Muscle of arm (tissue), 12 donors: Measurements from ENCODE around the gene AZU1. TPM values are rescaled to one million over a fixed set of nuclear protein-coding genes. Genes with fewer than 3 reads are reported as not detected.
"Not testable (repeated sequence)": the region's sequence is repeated elsewhere in the genome, so short reads cannot be mapped to it uniquely, and the experiment has no call there.

Experiments
- DNase-seq: peaks from one replicate; pipeline ENCODE4 v3.0.0-alpha.2; 2013
- polyA plus RNA-seq, 12 donors: library from polyadenylated mRNA; unstranded; fragments of 120-200 nt; gene quantifications; one replicate each; pipeline ENCODE4 v1.2.1, GENCODE V29; 2013; ENCODE audit not compliant: insufficient read length in 12 of 12

The AZU1 gene
- polyA plus RNA-seq, 12 donors, result 0.42 to 8.7 (median 0.90) TPM; not detected in 2

DNA sequence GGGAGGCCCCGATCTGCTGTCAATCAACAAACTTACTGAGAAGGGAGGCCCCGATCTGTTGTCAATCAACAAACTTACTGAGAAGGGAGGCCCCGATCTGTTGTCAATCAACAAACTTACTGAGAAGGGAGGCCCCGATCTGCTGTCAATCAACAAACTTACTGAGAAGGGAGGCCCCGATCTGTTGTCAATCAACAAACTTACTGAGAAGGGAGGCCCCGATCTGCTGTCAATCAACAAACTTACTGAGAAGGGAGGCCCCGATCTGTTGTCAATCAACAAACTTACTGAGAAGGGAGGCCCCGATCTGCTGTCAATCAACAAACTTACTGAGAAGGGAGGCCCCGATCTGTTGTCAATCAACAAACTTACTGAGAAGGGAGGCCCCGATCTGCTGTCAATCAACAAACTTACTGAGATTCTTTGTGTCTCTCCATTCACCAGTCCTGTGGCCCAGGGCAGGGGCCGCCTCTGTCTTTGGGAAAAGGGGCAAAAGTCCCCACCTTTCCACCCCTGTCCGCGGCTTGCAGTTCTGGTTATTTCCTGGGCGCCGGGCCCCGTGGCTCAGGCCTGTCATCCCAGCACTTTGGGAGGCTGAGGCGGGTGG, 26.1 kb downstream of the AZU1 start:
- DNase-seq, result not testable (repeated sequence)

DNA sequence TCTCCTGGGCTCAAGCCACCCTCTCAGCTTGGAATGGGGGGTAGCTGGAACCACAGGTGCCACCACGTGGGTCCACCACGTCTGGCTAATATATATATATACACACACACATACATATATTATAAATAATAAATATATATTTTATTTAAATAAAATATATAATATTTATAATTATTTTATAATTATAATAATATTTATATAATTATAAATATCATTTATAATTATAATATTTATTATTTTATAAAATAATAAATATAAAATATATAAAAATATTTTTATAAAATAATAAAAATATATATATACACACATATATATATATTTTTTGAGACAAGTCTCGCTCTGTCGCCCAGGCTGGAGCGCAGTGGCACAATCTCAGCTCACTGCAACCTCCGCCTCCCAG, 26.9 kb downstream of the AZU1 start:
- no peak for DNase-seq

DNA sequence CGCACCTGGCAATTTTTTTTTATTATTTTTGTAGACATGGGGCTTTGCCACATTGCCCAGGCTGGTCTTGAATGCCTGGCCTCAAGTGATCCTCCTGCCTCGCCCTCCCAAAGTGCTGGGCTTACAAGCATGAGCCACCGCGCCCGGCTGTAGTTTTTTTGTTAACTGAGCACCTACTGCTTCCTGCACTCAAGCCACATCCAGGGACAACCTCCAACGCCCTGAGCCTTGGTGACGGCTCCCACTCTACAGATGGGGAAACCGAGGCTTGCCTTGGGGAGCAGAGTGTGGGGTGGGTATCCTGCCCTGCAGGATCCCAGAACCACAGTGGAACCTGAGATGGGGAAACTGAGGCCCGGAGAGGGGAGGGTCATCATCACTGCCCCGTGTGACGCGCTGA, 27.5 kb downstream of the AZU1 start:
- DNase-seq, result no peak

DNA sequence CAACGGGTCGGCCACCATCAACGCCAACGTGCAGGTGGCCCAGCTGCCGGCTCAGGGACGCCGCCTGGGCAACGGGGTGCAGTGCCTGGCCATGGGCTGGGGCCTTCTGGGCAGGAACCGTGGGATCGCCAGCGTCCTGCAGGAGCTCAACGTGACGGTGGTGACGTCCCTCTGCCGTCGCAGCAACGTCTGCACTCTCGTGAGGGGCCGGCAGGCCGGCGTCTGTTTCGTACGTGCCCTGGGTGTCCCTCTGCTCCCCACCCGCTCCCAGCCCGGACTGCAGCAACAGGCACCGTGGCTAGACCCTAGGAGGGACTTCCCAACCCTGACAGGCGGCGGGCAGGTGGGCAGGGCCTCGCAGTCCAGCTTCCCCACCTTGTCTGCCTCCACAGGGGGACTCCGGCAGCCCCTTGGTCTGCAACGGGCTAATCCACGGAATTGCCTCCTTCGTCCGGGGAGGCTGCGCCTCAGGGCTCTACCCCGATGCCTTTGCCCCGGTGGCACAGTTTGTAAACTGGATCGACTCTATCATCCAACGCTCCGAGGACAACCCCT, 28.0 kb downstream of the AZU1 start:
- no peak for DNase-seq

DNA sequence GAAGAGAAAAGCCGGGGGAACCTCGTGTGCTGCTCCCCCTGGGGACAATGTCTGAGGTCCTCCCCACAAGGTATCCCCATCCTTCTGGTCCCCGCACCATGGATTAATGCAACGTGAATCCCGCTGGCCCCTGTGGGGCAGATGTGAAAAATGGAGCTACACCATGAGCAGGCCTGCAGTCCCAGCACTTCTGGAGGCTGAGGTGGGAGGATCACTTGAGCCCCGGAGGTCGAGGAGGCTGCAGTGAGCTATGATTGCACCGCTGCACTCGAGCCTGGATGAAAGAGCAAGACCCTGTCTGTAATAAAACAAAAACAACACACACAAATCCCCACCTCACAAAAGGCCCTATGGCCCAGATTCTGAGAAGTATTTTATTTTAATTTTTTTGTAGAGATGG, 30.6 kb downstream of the AZU1 start:
- DNase-seq, result no peak

DNA sequence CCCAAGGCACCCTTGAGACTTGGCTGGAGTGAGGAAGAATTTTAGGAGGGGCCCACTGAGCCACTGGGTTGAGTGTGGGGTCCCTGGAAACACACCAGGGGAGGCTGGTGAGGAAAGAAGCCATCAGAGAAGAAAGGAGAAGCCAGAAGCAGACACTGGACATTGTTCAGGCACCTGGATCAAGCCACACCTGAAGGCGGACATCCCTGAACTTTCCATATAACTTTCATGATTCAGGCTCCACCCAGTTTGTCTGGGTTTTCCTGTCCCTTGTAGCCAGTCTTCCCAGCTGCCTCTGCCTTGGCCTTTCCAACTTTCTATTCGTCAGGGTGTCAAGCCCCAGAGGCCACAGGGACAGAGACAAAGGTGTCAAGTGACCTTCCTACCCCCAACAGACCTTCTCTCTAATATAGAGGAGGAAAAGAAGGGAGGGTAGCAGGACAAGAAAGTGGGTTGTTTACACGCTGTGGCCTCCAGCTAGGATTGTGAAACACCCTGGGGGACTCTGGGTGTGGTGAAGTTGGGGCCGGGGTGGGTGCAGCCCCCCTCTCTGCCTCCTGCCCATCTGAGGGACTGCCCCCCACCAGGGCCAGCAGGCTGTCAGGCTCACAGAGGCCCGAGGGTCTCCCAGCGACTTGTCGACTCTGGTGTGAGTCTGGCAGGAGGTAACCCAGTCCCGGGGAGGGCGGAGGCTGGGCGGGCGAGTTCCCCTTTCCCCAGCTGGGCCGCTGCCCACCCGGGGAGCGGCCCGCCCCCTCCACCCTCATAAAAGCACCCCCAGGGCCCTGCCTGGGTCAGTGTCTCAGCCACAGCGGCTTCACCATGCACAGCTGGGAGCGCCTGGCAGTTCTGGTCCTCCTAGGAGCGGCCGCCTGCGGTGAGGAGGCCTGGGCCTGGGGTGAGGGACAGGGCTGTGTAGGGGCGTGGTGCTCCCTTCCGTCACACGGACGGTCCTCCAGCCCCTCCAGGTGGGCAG, 31.5 kb downstream of the AZU1 start, which contains the start of gene CFD:
Gene CFD (plus strand): TSS at position 797 of the 976 bp plus-strand sequence. CDS start 26 bp downstream, at position 823.
- DNase-seq, result no peak

DNA sequence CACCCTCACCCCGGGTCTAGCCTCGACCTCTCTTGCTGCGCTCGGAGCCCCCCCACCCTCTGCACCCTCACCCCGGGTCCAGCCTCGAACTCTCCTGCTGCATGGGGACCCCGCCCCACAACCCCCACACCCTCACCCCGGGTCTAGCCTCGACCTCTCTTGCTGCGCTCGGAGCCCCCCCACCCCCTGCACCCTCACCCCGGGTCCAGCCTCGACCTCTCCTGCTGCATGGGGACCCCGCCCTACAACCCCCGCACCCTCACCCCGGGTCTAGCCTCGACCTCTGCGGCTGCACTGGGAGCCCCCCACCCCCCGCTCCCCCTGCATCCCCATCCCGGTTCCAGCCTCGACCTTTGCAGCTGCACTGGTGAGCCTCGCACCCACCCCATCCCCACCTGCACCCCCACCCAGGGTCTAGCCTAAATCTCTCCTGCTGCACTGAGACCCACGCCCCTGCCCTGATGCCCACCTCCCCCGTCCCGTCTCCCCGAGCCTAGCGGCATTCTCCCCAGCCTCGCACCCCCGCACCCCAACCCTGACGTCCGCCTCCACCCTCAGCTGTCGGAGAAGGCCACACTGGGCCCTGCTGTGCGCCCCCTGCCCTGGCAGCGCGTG, 33.6 kb downstream of the AZU1 start:
- DNase-seq, result no peak

DNA sequence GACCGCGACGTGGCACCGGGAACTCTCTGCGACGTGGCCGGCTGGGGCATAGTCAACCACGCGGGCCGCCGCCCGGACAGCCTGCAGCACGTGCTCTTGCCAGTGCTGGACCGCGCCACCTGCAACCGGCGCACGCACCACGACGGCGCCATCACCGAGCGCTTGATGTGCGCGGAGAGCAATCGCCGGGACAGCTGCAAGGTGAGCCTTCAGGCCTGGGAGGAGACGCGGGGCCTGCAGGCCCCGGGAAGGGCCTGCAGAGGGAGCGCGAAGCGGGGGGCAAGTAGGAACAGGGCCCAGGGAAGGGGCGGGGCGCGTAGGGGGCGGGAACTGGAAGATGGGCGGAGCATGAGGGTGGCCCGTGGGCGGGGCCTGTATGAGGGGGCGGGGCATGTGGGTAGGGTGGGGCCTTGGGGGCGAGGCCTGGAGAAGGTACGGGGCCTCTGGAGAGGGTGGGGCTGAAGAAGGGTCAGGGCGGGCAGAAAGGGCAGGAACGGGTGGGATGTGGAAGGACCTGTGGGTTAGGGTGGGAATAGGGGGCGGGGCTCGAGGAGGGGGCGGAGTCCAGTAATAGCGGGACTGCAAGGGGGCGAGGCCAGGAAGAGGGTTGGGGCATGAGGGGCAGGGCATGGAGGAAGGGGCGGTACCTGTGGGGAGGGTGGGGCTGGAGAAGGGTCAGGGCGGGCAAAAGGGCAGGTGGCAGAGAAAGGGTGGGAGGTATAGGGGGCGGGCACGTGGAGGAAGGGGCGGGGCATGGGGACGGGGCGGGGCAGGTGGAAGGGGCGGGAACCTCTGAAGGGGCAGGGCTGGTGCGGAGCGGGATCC, 34.3 kb downstream of the AZU1 start:
- DNase-seq, result no peak

DNA sequence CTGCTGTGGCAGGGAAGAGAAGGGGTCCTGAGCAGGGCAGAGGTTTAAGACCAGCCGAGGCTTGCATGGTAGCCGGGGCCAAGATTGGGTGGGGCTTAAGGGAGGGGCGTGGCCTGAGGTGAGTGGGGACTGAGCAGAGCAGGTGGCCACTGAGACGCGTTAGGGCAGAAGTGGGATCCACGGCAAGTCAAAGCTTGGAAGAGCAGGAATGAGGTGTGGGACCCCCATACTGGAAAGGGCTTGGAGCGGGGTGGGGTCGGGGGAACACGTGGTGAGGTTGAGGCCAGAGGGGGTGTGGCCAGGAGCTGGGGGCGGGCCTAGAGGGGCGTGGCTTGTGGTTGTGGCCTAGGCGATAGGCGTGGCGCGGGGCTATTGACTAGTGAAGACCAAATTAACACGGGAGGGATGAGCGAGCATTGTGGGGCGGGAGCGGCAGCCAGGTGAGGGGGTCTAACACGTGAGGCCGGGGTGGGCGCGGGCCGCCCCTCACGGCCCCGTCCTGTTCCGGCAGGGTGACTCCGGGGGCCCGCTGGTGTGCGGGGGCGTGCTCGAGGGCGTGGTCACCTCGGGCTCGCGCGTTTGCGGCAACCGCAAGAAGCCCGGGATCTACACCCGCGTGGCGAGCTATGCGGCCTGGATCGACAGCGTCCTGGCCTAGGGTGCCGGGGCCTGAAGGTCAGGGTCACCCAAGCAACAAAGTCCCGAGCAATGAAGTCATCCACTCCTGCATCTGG, 35.1 kb downstream of the AZU1 start:
- DNase-seq, result no peak

DNA sequence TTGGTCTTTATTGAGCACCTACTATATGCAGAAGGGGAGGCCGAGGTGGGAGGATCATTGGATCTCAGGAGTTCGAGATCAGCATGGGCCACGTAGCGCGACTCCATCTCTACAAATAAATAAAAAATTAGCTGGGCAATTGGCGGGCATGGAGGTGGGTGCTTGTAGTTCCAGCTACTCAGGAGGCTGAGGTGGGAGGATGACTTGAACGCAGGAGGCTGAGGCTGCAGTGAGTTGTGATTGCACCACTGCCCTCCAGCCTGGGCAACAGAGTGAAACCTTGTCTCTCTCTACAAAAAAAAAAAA, 35.6 kb downstream of the AZU1 start:
- no peak for DNase-seq

DNA sequence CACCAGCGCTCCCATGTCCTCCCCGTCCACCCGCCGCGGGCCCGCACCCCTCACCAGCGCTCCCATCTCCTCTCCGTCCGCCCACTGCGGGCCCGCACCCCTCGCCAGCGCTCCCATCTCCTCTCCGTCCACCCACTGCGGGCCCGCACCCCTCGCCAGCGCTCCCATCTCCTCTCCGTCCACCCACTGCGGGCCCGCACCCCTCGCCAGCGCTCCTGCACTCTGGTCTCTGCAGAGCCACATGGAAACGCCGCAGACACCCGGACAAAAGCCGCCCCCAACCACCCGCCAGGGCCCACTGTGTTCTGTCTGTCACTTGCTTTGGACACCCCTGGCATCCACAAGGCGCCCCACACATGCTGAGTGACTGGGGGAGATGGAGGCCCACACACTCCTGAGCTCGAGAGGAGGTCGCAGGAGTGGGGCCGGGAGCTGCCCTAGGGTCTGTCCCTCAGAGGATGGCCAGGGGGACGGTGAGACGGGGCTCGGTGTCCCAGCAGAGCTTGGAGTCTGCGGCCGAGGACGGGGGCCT, 39.2 kb downstream of the AZU1 start:
- DNase-seq, result no peak

DNA sequence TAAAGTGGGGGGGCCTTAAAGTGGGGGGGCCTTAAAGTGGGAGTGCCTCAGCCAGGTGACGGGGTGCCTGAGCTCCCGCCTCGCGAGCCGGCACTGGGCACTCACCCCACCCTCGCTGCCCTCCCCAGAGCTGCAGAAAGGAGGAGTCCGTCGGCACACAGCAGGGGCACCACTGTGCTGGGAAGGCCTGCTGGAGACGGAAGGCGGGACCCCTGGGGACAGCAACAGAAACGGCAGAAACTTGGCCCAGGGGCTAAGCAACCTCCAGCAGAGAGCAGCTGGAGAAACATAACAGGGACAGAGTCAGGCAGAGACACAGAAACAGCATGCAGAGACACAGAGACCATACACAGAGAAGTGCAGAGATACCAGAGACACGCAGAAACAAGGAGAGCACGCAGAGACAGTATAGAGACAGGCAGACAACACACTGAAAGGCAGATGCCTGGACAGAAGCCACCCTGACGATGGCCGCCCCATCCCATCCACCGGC, 39.7 kb downstream of the AZU1 start:
- no peak for DNase-seq

DNA sequence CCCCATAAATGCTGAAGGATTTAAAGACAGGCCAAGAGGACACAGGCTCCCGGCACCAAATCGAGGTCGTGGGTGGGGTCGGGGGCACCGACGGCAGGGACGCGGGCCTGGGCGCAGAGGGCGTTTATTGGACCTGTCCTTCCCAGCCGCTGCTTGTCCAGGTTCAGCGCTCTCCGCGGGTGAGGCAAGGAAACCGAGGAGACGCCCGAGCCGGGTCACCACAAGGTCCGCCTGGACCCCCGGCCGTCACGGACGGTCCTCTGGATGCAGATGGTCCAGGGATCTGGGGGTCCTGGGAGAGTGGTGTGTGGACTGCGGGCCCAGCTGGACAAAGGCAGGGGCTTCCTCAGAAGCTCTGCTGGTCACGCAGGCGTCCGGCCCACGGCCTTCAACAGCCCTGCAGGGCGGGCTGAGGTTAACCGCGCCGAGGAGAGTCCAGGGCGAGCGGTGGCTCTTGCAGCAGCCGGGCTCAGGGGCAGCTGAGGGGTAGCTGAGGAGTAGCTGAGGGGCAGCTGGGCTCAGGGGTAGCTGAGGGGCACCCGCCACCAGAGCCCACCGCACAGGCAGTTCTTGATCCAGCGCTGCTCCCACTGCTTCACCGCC, 40.3 kb downstream of the AZU1 start:
- no peak for DNase-seq

DNA sequence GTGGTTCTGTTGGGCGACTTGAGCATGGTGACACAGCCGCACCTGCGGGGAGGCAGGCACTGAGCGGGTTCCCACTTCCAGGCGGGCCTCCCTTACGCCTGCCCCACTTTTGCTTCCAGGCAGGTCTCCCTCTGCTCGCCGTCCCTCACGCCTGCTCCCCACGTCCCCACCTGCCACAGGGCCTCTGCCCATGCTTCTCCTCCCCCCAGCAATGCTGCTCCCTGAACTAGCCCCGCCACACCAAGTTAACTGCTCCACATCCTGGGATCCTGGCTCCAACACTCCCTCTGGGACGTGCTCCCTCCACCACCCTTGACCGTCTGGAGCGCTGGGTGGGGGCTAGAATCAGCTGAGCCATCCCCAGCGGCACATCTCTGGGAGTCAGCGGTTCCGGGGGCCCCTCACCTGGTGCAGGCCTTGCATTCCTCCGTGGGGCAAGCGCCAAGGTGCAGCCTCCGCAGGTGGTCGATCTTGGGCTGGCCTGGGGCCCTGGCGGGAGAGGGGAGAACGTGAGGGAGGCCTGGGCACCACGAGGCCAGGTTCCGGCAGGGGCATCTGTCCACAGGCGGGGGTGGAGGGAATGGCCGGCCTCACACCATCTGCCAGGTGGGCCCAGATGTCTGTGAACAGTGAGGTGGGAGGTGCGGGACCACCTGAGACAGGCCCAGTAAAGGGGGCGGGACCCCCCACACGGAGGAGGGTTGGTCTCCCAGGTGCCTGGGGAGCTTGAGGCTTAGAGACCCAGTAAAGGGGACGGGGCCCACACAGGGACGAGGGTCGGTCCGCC, 41.0 kb downstream of the AZU1 start:
- no peak for DNase-seq

DNA sequence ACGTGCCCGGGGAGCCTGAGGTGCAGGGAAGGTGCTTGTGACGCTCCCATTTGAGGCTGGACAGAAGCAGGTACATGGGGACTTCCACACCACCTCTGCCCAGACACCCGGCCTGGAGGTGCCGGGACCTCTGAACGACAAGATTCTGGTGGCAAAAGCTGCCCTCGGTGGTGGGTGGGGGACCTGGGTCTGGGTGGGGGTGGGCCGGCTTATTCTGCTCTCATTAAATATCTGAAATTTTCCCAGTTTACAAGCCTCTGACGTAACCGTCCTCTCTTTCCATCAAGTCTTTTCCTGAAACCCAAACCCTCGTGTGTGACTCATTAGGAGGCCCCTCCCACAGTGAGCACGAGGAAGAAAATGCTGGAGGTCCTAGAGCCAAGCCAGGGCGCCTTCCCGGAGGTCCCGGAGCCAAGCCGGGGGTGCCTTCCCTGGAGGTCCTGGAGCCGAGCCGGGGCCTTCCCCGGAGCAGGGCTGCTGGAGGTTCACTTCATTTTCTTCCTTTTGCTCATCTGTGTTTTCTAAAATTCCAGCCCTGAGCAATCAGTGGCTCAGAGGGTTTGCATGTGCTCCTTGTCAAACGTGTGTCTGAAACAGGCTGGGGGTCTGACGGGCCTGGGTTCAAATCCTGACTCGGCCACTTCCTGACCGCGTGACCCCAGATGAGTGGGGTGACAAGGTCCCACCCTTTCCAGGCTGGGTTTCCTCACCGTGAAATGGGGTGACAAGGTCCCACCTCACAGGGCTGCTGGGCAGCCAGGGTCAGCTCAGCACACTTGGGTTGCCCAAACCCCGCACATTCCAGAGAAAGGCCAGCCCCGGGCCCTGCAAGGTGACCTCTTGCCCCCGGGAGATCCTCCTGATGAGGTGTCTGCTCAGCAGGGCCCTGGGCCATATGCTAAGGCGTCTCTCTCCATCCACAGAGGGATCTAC, 41.9 kb downstream of the AZU1 start:
- peak; percentile 53 for DNase-seq

DNA sequence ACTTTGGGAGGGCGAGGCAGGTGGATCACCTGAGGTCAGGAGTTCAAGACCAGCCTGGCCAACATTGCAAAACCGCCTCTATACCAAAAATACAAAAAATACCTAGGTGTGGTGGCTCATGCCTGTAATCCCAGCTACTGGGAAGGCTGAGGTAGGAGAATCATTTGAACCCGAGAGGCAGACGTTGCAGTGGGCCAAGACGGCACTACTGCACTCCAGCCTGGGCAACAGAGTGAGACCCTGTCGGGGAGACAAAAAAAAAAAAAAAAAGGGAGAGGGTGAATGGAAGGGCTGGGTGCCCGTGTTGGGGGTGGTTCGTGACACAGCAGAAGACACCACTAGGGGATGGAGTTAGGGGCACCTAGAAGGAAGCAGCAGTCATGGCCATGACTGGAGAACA, 42.7 kb downstream of the AZU1 start:
- no peak for DNase-seq

DNA sequence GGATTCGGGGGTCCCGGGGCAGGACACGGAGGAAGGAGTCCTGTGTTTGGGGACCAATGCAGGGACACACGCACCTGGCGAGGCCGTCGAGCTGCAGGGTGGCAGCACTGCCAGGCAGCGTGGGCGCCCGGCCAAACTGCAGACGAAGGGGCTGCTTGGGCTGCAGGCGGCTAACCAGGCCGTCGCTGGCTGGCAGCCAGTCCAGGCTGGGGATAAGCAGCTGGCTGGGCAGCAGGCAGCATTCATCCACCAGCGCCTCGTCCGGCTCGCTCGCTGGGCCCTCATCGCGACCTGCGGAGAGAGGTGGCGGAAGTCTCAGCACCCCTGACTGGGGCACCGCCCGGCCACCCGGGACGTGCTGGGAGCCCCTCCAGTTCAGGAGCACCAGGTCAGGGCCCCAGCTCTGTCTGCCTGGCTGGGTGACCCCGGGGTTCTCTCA, 43.3 kb downstream of the AZU1 start:
- no peak for DNase-seq
